Measurements from ENCODE around the gene PCDH12.

- TF ChIP-seq CTCF (IDR thresholded peaks at IDR 0.05): no peak
- no peak for TF ChIP-seq POLR2A (IDR thresholded peaks at IDR 0.05)
Observed at GRCh38 chr5:141973871-141974595, 16.0 kb upstream of the PCDH12 start.

Measured in body of pancreas (tissue), 4 donors.